Measurements from ENCODE around the gene PIAS4. TPM values are rescaled to one million over a fixed set of nuclear protein-coding genes. Genes with fewer than 3 reads are reported as not detected.

Gene PIAS4
- total RNA-seq, 3 donors from 2014 or later = 27.4 to 44.6 (median 29.5) TPM

GRCh38 chr19:4018140-4018613 lies 10.6 kb downstream of the PIAS4 start:
- TF ChIP-seq CTCF (IDR thresholded peaks at IDR 0.05) = no peak
- no peak for ATAC-seq
- no peak overlapping the region for H3K4me3 ChIP-seq
- intact Hi-C loops (cut with DNase I, micrococcal nuclease) = no loop called here
- no peaks in the 10 kb centered on the region for H3K4me1 ChIP-seq (ENCODE audit: low read depth)
- no peaks in the 10 kb centered on the region for H3K9me3 ChIP-seq
- no peak for DNase-seq
- peaks cover 3% of the 10 kb centered on the region for H3K36me3 ChIP-seq (ENCODE audit: low read depth)

GRCh38 chr19:4018775-4019504 lies 11.4 kb downstream of the PIAS4 start:
- H3K4me3 ChIP-seq = no peak overlapping the region
- no peak for ATAC-seq
- no peak for TF ChIP-seq CTCF (IDR thresholded peaks at IDR 0.05)
- no peak for DNase-seq
- intact Hi-C loops (cut with DNase I, micrococcal nuclease) = no loop called here
- H3K36me3 ChIP-seq (ENCODE audit: low read depth) = peaks cover under 1% of the 10 kb centered on the region
- H3K9me3 ChIP-seq = no peaks in the 10 kb centered on the region
- no peaks in the 10 kb centered on the region for H3K4me1 ChIP-seq (ENCODE audit: low read depth)

- intact Hi-C loops (cut with DNase I, micrococcal nuclease) = no loop called here
- no peak for DNase-seq
- no peak for TF ChIP-seq CTCF (IDR thresholded peaks at IDR 0.05)
- Histone ChIP-seq H3K4me1 (ENCODE audit: low read depth) (no peaks in the 10 kb centered on the region), H3K9me3 (no peaks in the 10 kb centered on the region), H3K36me3 (ENCODE audit: low read depth) (no peaks in the 10 kb centered on the region), H3K4me3 (no peak overlapping the region)
- ATAC-seq = no peak
These were observed 12.0 kb downstream of the PIAS4 start for GRCh38 chr19:4019578-4019977.

- H3K9me3 ChIP-seq = no peaks in the 10 kb centered on the region
- no peak for ATAC-seq
- DNase-seq = no peak
- no peaks in the 10 kb centered on the region for H3K36me3 ChIP-seq (ENCODE audit: low read depth)
- H3K4me1 ChIP-seq (ENCODE audit: low read depth) = no peaks in the 10 kb centered on the region
- H3K4me3 ChIP-seq = no peak overlapping the region
- intact Hi-C loops (cut with DNase I, micrococcal nuclease) = no loop called here
- TF ChIP-seq CTCF (IDR thresholded peaks at IDR 0.05) = no peak
These were observed 16.3 kb downstream of the PIAS4 start for GRCh38 chr19:4023600-4024398.

GRCh38 chr19:4025317-4025716 lies 17.8 kb downstream of the PIAS4 start:
- Histone ChIP-seq H3K9me3 (no peaks in the 10 kb centered on the region), H3K4me3 (no peak overlapping the region), H3K4me1 (ENCODE audit: low read depth) (no peaks in the 10 kb centered on the region), H3K36me3 (ENCODE audit: low read depth) (no peaks in the 10 kb centered on the region)
- ATAC-seq (no peak), DNase-seq (no peak)
- no peak for TF ChIP-seq CTCF (IDR thresholded peaks at IDR 0.05)
- intact Hi-C loops (cut with DNase I, micrococcal nuclease) = no loop called here

Measured in mucosa of descending colon (tissue), 3 donors.